Glomerular endothelial cell (primary cell): ENCODE data around the gene PRRC2C. TPM values are rescaled to one million over a fixed set of nuclear protein-coding genes. Genes with fewer than 3 reads are reported as not detected.
"Not testable (repeated sequence)": the region's sequence is repeated elsewhere in the genome, so short reads cannot be mapped to it uniquely, and the experiment has no call there.

Experiments used
- DNase-seq: peaks from one replicate; pipeline ENCODE4 v3.0.0-alpha.2; 2011; ENCODE audit warnings: low read depth, low spot score; ENCODE audit errors: extremely low read depth
- total RNA-seq: library from RNA; depleted of rRNA; stranded (reverse); fragments of >200 nt; gene quantifications from 2 replicates; pipeline ENCODE4 v1.2.3, GENCODE V29; 2015

The PRRC2C gene
- total RNA-seq, 1 donor from 2014 or later, result 140 TPM

GRCh38 chr1:171495444-171495843, 10.1 kb downstream of the PRRC2C start:
- no peak for DNase-seq

- no peak for DNase-seq
These were observed 15.0 kb downstream of the PRRC2C start for GRCh38 chr1:171500304-171500703.

- no peak for DNase-seq
These were observed 15.5 kb downstream of the PRRC2C start for GRCh38 chr1:171500803-171501202.

GRCh38 chr1:171501305-171502024, 16.1 kb downstream of the PRRC2C start:
- DNase-seq, result no peak

- DNase-seq, result no peak
These were observed 21.4 kb downstream of the PRRC2C start for GRCh38 chr1:171506525-171507304.

- DNase-seq, result no peak
These were observed 22.1 kb downstream of the PRRC2C start for GRCh38 chr1:171507435-171507834.

- no peak for DNase-seq
These were observed 23.9 kb downstream of the PRRC2C start for GRCh38 chr1:171509191-171509590.

- no peak for DNase-seq
These were observed 28.4 kb downstream of the PRRC2C start for GRCh38 chr1:171513743-171514142.

- no peak for DNase-seq
These were observed 30.0 kb downstream of the PRRC2C start for GRCh38 chr1:171515299-171515698.

GRCh38 chr1:171515741-171516140, 30.4 kb downstream of the PRRC2C start:
- DNase-seq, result no peak

- DNase-seq, result no peak
These were observed 36.2 kb downstream of the PRRC2C start for GRCh38 chr1:171521567-171521966.

GRCh38 chr1:171530676-171531075, 45.3 kb downstream of the PRRC2C start:
- no peak for DNase-seq

- no peak for DNase-seq
These were observed 47.2 kb downstream of the PRRC2C start for GRCh38 chr1:171532520-171532919.

GRCh38 chr1:171545523-171545922, 60.2 kb downstream of the PRRC2C start:
- no peak for DNase-seq

- DNase-seq, result no peak
These were observed 64.7 kb downstream of the PRRC2C start for GRCh38 chr1:171550050-171550449.

GRCh38 chr1:171550598-171551100, 65.3 kb downstream of the PRRC2C start:
- not testable (repeated sequence) for DNase-seq

GRCh38 chr1:171553960-171554359, 68.6 kb downstream of the PRRC2C start:
- DNase-seq, result not testable (repeated sequence)

GRCh38 chr1:171563675-171564074, 78.3 kb downstream of the PRRC2C start:
- DNase-seq, result no peak

- DNase-seq, result no peak
These were observed 81.1 kb downstream of the PRRC2C start for GRCh38 chr1:171566467-171566866.

GRCh38 chr1:171570295-171570694, 85.0 kb downstream of the PRRC2C start:
- DNase-seq, result no peak

- DNase-seq, result no peak
These were observed 90.8 kb downstream of the PRRC2C start for GRCh38 chr1:171576144-171576543.

GRCh38 chr1:171581226-171581625, 95.9 kb downstream of the PRRC2C start:
- no peak for DNase-seq
